Effector memory CD8-positive, alpha-beta T cell (primary cell): ENCODE measurements around the gene KCND2.

ENCODE experiments used
- ATAC-seq: fragments of 150-1000 bp; cut with Tn5 transposase; replicated peaks from 2 replicates; pipeline ENCODE4 v1.10.0; 2021; ENCODE audit warnings: mild to moderate bottlenecking, moderate library complexity
- DNase-seq, 3 experiments: peaks; one replicate each; pipeline ENCODE4 v3.0.0; 2021
- H3K27ac Mint-ChIP-seq, 2 donors: one replicate each; pipeline ENCODE4 v1.8.0; 2022; ENCODE audit warnings: mild to moderate bottlenecking in 2 of 2, mixed read lengths in 2 of 2, moderate library complexity in 2 of 2
- H3K27me3 Mint-ChIP-seq, 2 donors: one replicate each; pipeline ENCODE4 v1.8.0; 2022; ENCODE audit warnings: mixed read lengths in 2 of 2
- H3K36me3 Mint-ChIP-seq: one replicate; pipeline ENCODE4 v1.8.0; 2022; ENCODE audit warnings: mild to moderate bottlenecking, moderate library complexity, mixed read lengths; ENCODE audit not compliant: insufficient read depth
- H3K4me1 Mint-ChIP-seq, 2 donors: one replicate each; pipeline ENCODE4 v1.8.0; 2022; ENCODE audit warnings: low read depth in 2 of 2, mixed read lengths in 2 of 2
- H3K4me3 Mint-ChIP-seq, 2 donors: one replicate each; pipeline ENCODE4 v1.8.0; 2022; ENCODE audit warnings: mild to moderate bottlenecking in 2 of 2, mixed read lengths in 2 of 2, moderate library complexity in 2 of 2
- H3K9me3 Mint-ChIP-seq, 2 donors: one replicate each; pipeline ENCODE4 v1.8.0; 2022; ENCODE audit warnings: mixed read lengths in 2 of 2

KCND2 gene

GRCh38 chr7:120725376-120726039 lies 452.5 kb downstream of the KCND2 start:
- DNase-seq (no peak), ATAC-seq (no peak)
- H3K9me3 Mint-ChIP-seq: no peaks in the 10 kb centered on the region
- H3K27ac Mint-ChIP-seq: no peak overlapping the region
- no peaks in the 10 kb centered on the region for H3K4me1 Mint-ChIP-seq
- H3K4me3 Mint-ChIP-seq: no peak overlapping the region
- no peaks in the 10 kb centered on the region for H3K36me3 Mint-ChIP-seq
- H3K27me3 Mint-ChIP-seq: no peaks in the 10 kb centered on the region

- Mint-ChIP-seq H3K9me3 (peaks cover 0 to 2% of the 10 kb centered on the region in 2 donors), H3K27me3 (no peaks in the 10 kb centered on the region), H3K4me3 (no peak overlapping the region), H3K4me1 (no peaks in the 10 kb centered on the region), H3K36me3 (no peaks in the 10 kb centered on the region), H3K27ac (no peak overlapping the region)
- DNase-seq (no peak), ATAC-seq (no peak)
Observed at GRCh38 chr7:120729245-120729644, 456.3 kb downstream of the KCND2 start.

- Mint-ChIP-seq H3K4me3 (no peak overlapping the region), H3K9me3 (peaks cover 0 to 2% of the 10 kb centered on the region in 2 donors), H3K36me3 (no peaks in the 10 kb centered on the region), H3K27me3 (no peaks in the 10 kb centered on the region), H3K27ac (no peak overlapping the region), H3K4me1 (no peaks in the 10 kb centered on the region)
- DNase-seq: no peak
- ATAC-seq: no peak
Observed at GRCh38 chr7:120731271-120731670, 458.3 kb downstream of the KCND2 start.

- no peaks in the 10 kb centered on the region for H3K4me1 Mint-ChIP-seq
- H3K4me3 Mint-ChIP-seq: no peak overlapping the region
- H3K27ac Mint-ChIP-seq: no peak overlapping the region
- no peak for ATAC-seq
- H3K36me3 Mint-ChIP-seq: no peaks in the 10 kb centered on the region
- peaks cover 0 to 2% of the 10 kb centered on the region in 2 donors for H3K9me3 Mint-ChIP-seq
- no peak for DNase-seq
- H3K27me3 Mint-ChIP-seq: no peaks in the 10 kb centered on the region
Observed at GRCh38 chr7:120732256-120732655, 459.3 kb downstream of the KCND2 start.

GRCh38 chr7:120733143-120733542 lies 460.2 kb downstream of the KCND2 start:
- DNase-seq: no peak
- Mint-ChIP-seq H3K4me3 (no peak overlapping the region), H3K4me1 (no peaks in the 10 kb centered on the region), H3K9me3 (peaks cover 0 to 4% of the 10 kb centered on the region in 2 donors), H3K27ac (no peak overlapping the region), H3K36me3 (no peaks in the 10 kb centered on the region), H3K27me3 (no peaks in the 10 kb centered on the region)
- no peak for ATAC-seq

GRCh38 chr7:120733835-120734234 lies 460.9 kb downstream of the KCND2 start:
- no peak for DNase-seq
- Mint-ChIP-seq H3K4me3 (no peak overlapping the region), H3K4me1 (no peaks in the 10 kb centered on the region), H3K36me3 (no peaks in the 10 kb centered on the region), H3K27ac (no peak overlapping the region), H3K9me3 (peaks cover 0 to 4% of the 10 kb centered on the region in 2 donors), H3K27me3 (no peaks in the 10 kb centered on the region)
- ATAC-seq: no peak

GRCh38 chr7:120735791-120736190 lies 462.8 kb downstream of the KCND2 start:
- peaks cover 0 to 2% of the 10 kb centered on the region in 2 donors for H3K9me3 Mint-ChIP-seq
- no peaks in the 10 kb centered on the region for H3K27me3 Mint-ChIP-seq
- DNase-seq (no peak), ATAC-seq (no peak)
- H3K27ac Mint-ChIP-seq: no peak overlapping the region
- H3K4me3 Mint-ChIP-seq: no peak overlapping the region
- no peaks in the 10 kb centered on the region for H3K4me1 Mint-ChIP-seq
- no peaks in the 10 kb centered on the region for H3K36me3 Mint-ChIP-seq

- peaks cover 0 to 2% of the 10 kb centered on the region in 2 donors for H3K9me3 Mint-ChIP-seq
- no peaks in the 10 kb centered on the region for H3K36me3 Mint-ChIP-seq
- ATAC-seq (no peak), DNase-seq (no peak)
- no peaks in the 10 kb centered on the region for H3K4me1 Mint-ChIP-seq
- H3K4me3 Mint-ChIP-seq: no peak overlapping the region
- H3K27ac Mint-ChIP-seq: no peak overlapping the region
- no peaks in the 10 kb centered on the region for H3K27me3 Mint-ChIP-seq
Observed at GRCh38 chr7:120738816-120739215, 465.8 kb downstream of the KCND2 start.

GRCh38 chr7:120740348-120740747 lies 467.4 kb downstream of the KCND2 start:
- no peaks in the 10 kb centered on the region for H3K36me3 Mint-ChIP-seq
- peaks cover 0 to 2% of the 10 kb centered on the region in 2 donors for H3K9me3 Mint-ChIP-seq
- H3K27me3 Mint-ChIP-seq: no peaks in the 10 kb centered on the region
- H3K4me1 Mint-ChIP-seq: no peaks in the 10 kb centered on the region
- no peak for DNase-seq
- no peak overlapping the region for H3K4me3 Mint-ChIP-seq
- no peak for ATAC-seq
- no peak overlapping the region for H3K27ac Mint-ChIP-seq

- H3K36me3 Mint-ChIP-seq: no peaks in the 10 kb centered on the region
- no peak for DNase-seq
- H3K27ac Mint-ChIP-seq: no peak overlapping the region
- peaks cover 0 to 2% of the 10 kb centered on the region in 2 donors for H3K9me3 Mint-ChIP-seq
- no peak for ATAC-seq
- H3K4me1 Mint-ChIP-seq: no peaks in the 10 kb centered on the region
- H3K27me3 Mint-ChIP-seq: no peaks in the 10 kb centered on the region
- H3K4me3 Mint-ChIP-seq: no peak overlapping the region
Observed at GRCh38 chr7:120741371-120742042, 468.5 kb downstream of the KCND2 start.

- ATAC-seq: no peak
- Mint-ChIP-seq H3K27ac (no peak overlapping the region), H3K4me1 (no peaks in the 10 kb centered on the region), H3K9me3 (peaks cover 0 to 1% of the 10 kb centered on the region in 2 donors), H3K36me3 (no peaks in the 10 kb centered on the region), H3K4me3 (no peak overlapping the region), H3K27me3 (no peaks in the 10 kb centered on the region)
- DNase-seq: no peak
Observed at GRCh38 chr7:120742372-120742771, 469.4 kb downstream of the KCND2 start.

GRCh38 chr7:120743128-120743527 lies 470.2 kb downstream of the KCND2 start:
- Mint-ChIP-seq H3K27ac (no peak overlapping the region), H3K4me1 (no peaks in the 10 kb centered on the region), H3K9me3 (no peaks in the 10 kb centered on the region), H3K4me3 (no peak overlapping the region), H3K27me3 (no peaks in the 10 kb centered on the region), H3K36me3 (no peaks in the 10 kb centered on the region)
- DNase-seq: no peak
- ATAC-seq: no peak

GRCh38 chr7:120760050-120760449 lies 487.1 kb downstream of the KCND2 start:
- Mint-ChIP-seq H3K36me3 (no peaks in the 10 kb centered on the region), H3K27me3 (no peaks in the 10 kb centered on the region), H3K9me3 (no peaks in the 10 kb centered on the region), H3K4me3 (no peak overlapping the region), H3K27ac (no peak overlapping the region), H3K4me1 (no peaks in the 10 kb centered on the region)
- DNase-seq (no peak), ATAC-seq (no peak)

GRCh38 chr7:120760851-120761250 lies 487.9 kb downstream of the KCND2 start:
- no peak overlapping the region for H3K27ac Mint-ChIP-seq
- H3K9me3 Mint-ChIP-seq: no peaks in the 10 kb centered on the region
- H3K4me3 Mint-ChIP-seq: no peak overlapping the region
- H3K36me3 Mint-ChIP-seq: no peaks in the 10 kb centered on the region
- peaks cover 0 to 6% of the 10 kb centered on the region in 2 donors for H3K27me3 Mint-ChIP-seq
- H3K4me1 Mint-ChIP-seq: no peaks in the 10 kb centered on the region
- DNase-seq: no peak
- no peak for ATAC-seq
